ENCODE results near the gene CRISPLD2.
A peak's percentile ranks its signal among the peaks of the same experiment; 100 is the strongest.

CRISPLD2 gene

DNA sequence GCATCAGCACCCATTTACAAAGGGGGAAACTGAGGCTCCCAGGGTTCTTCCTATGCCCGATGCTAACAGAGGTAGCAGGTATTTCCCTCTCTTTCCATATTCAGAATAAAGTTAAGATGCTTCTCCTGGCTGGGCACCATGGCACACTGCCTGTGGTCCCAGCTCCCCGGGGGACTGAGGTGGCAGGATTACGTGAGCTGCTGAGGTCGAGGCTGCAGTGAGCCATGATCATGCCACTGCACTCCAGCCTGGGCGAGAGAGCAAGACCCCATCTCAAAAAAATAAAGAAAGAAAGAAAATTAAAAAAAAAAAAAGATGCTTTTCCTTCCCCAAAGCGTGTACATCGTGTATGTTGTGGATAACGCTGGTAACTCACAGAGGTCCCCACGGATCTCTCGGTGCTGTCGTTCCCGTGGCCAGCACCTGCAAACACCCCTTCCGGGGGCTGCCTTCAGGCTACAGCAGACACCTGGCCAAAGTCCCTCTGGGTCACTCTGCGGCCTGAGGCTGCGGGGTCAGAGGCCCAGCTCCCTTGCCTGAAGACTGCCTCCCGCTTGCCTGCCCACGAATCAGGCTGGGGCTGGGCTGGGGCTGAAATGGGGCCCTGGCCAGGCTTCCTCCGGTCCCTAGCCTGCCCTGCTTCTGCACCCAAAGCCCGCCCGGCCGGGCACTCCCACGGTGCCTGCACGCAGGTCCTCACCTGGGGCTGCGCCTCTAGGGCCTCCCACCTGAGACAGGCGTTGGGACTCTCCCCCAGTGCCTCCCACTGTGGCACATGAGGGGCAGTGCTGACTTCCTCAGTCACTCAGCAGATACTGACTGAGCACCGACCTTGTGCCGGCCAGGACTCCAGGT lies 128.4 kb downstream of the CRISPLD2 start:
- no peak for DNase-seq (ENCODE audit: low read depth)
- TF ChIP-seq, protein P1, sequence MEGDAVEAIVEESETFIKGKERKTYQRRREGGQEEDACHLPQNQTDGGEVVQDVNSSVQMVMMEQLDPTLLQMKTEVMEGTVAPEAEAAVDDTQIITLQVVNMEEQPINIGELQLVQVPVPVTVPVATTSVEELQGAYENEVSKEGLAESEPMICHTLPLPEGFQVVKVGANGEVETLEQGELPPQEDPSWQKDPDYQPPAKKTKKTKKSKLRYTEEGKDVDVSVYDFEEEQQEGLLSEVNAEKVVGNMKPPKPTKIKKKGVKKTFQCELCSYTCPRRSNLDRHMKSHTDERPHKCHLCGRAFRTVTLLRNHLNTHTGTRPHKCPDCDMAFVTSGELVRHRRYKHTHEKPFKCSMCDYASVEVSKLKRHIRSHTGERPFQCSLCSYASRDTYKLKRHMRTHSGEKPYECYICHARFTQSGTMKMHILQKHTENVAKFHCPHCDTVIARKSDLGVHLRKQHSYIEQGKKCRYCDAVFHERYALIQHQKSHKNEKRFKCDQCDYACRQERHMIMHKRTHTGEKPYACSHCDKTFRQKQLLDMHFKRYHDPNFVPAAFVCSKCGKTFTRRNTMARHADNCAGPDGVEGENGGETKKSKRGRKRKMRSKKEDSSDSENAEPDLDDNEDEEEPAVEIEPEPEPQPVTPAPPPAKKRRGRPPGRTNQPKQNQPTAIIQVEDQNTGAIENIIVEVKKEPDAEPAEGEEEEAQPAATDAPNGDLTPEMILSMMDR (IDR thresholded peaks at IDR 0.05; ENCODE audit: low read depth, low read length, missing control alignments) = no peak
- H3K4me3 ChIP-seq (ENCODE audit: low read depth, low read length) = no peak overlapping the region

DNA sequence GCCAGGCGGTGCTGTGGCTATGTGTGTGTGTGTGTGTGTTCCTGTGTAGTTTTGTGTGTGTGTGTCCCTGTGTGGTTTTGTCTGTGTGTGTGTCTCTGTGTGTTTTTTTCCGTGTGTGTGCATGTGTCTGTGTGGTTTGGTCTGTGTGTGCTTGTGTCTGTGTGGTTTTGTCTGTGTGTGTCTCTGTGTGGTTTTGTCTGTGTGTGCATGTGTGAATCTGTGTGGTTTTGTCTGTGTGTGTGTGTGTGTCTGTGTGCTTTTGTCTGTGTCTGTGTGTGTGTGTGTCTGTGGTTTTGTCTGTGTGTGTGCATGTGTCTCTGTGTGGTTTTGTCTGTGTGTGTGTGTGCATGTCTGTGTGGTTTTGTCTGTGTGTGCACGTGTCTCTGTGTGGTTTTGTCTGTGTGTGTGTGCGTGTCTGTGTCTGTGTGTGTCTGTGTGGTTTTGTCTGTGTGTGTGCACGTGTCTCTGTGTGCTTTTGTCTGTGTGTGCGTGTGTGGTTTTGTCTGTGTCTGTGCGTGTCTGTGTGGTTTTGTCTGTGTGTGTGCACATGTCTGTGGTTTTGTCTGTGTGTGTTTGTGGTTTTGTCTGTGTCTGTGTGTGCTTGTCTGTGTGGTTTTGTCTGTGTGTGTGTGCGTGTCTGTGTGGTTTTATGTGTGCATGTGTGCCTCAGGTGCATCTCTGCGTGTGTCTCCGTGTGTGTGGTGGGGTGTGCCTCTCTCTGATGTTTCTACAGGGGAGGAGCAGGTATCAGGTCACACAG lies 129.2 kb downstream of the CRISPLD2 start:
- no peak overlapping the region for H3K4me3 ChIP-seq (ENCODE audit: low read depth, low read length)
- TF ChIP-seq, protein P1 (IDR thresholded peaks at IDR 0.05; ENCODE audit: low read depth, low read length, missing control alignments) = no peak
- no peak for DNase-seq (ENCODE audit: low read depth)

DNA sequence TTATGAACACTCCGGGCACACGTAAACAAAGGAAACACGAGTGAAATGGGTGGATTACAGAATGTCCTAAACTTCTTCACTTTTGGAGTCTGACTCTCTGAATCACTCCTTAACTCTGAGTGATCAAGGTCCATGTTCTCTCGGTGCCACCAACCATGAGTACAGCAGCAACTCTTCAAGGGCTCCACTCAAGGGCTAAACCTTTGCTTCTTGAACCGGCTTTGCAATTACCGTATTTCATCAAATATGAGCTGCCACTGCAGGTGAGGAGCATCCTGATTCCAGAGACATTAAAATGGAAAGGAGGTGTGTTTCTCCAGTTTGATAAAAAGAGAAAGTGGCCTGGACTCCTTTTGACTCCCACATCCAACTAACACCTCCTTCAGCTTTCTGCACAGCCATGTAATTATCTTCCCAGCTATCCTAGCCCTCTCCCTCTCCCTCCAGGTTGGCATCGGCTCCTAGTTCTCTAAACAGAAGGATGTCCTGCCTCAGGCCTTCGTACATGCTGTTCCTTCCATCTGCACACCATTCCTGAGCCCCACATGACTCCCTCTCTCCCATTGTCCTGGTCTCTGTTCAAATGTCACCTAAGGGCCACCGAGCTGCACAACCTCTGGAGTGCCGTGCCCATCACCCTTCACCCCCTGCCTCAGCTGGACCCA lies 130.1 kb downstream of the CRISPLD2 start:
- TF ChIP-seq, protein P1 (IDR thresholded peaks at IDR 0.05; ENCODE audit: low read depth, low read length, missing control alignments) = no peak
- no peak overlapping the region for H3K4me3 ChIP-seq (ENCODE audit: low read depth, low read length)
- DNase-seq (ENCODE audit: low read depth) = no peak

DNA sequence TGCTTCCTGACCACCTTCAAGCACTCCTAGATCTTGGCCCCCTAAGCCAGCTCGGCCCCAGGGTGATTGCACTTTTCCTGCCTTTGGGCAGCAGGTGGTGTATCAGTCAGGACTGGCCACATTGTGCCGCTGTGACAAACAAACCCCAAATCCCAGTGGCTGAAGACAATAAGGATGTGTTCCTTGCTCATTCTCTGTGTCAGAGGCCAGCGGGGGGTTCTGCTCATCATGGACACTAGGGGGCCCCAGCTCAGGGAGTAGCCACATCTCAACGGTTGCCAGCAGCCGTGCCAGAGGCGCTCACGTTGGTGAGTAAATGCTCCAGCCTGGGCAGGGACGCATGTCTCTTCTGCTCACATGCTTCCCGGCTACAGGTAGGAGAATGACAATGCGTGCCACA lies 131.1 kb downstream of the CRISPLD2 start:
- TF ChIP-seq, protein P1 (IDR thresholded peaks at IDR 0.05; ENCODE audit: low read depth, low read length, missing control alignments) = peak; percentile 64
- DNase-seq (ENCODE audit: low read depth) = no peak
- H3K4me3 ChIP-seq (ENCODE audit: low read depth, low read length) = no peak overlapping the region

DNA sequence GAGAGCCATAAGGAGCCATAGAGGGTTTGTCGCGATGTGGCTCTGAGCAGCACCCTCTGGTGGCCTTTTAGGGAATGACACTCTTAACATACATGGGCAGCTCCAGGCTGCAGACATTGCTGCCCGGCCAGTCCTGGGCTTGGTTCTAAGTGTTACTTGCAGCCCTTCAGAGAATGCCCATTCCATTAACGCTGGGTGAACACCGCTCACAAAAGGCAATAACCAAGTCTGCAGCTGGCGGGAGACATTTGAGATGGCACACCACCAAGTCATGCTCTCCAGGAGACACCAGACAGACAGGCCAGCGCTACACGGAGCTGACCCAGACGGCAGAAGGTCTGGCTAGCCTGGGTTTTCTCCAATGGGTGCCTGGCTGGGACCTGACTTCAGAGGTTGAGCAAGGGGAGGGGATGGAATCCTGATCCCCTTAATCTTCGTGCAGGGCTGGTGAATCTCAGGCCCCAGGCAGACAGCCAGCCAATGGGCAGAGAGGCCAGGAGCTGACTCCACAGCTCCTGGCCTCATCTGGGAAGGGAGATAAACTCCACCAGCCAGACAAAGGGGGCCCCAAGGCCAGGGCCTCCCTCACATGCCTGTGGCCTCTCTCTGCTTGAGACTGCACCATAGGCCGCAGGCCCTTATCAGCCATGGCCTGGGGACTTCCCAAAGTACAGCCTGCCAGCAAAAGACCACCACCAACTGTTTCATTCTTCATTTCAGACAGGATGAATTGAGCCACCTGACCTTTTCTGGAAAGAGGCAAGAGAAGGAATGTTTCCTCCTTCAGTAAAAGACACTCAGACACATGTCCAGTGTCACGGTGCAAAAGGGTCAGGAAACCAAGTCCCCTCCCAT lies 132.8 kb downstream of the CRISPLD2 start:
- peak; percentile 30 for DNase-seq (ENCODE audit: low read depth)
- no peak overlapping the region for H3K4me3 ChIP-seq (ENCODE audit: low read depth, low read length)
- TF ChIP-seq, protein P1 (IDR thresholded peaks at IDR 0.05; ENCODE audit: low read depth, low read length, missing control alignments) = peak; percentile 94

DNA sequence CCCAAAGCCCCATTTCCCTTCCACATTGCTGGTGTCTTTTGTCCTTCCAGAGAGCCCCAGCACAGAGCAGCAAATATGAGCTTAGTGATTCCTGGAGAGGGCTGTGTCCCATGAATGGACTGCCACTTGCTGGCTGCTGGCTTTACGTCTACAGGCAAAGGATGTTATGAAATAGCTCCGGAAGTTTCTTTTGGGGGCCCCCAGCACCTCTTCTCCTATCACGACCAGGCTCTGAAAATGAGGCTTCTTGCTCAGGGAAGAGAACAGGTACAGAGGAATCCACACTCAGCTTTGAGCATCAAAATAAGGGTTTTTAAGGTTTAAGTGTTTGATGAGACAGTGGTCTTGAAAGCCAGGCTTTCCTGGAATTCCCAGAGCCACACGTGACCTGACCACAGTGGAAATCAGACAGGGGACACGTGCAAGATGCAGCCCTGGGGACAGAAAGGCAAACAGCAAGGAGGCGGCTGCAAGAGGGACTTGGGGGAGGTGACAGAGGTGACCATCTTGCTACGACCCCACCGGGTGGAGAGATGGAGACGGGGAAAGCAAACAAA lies 133.5 kb downstream of the CRISPLD2 start:
- H3K4me3 ChIP-seq (ENCODE audit: low read depth, low read length) = no peak overlapping the region
- no peak for DNase-seq (ENCODE audit: low read depth)
- TF ChIP-seq, protein P1 (IDR thresholded peaks at IDR 0.05; ENCODE audit: low read depth, low read length, missing control alignments) = no peak
